G401.6 (cell line): ENCODE measurements around the gene ANKRD33B.
"Not testable (repeated sequence)": the region's sequence is repeated elsewhere in the genome, so short reads cannot be mapped to it uniquely, and the experiment has no call there.

Source experiments
- FAIRE-seq: peaks from 2 replicates; lab custom pipeline; 2012; peaks lifted over from hg19 to GRCh38; lab: Jason Lieb, UNC

ANKRD33B gene

DNA sequence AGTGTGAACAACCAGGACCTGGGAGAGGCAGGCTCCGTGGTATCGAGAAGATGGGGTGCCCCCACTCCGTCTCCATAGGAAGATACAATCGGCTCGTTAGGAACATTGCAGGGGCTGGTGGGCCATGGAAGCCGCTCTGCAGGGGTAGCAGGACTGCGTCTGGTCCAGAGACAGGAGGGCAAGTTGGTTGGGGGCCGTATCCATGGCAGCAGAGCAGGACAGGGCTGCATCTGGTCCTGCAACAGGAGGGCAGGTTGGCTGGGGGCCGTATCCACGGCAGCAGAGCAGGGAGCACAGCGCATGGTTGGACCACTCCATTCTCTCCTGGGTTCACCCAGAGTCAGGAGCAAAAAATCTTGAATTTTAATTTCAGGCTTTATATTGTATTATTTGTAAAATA, 98.2 kb downstream of the ANKRD33B start:
- FAIRE-seq, result no peak

DNA sequence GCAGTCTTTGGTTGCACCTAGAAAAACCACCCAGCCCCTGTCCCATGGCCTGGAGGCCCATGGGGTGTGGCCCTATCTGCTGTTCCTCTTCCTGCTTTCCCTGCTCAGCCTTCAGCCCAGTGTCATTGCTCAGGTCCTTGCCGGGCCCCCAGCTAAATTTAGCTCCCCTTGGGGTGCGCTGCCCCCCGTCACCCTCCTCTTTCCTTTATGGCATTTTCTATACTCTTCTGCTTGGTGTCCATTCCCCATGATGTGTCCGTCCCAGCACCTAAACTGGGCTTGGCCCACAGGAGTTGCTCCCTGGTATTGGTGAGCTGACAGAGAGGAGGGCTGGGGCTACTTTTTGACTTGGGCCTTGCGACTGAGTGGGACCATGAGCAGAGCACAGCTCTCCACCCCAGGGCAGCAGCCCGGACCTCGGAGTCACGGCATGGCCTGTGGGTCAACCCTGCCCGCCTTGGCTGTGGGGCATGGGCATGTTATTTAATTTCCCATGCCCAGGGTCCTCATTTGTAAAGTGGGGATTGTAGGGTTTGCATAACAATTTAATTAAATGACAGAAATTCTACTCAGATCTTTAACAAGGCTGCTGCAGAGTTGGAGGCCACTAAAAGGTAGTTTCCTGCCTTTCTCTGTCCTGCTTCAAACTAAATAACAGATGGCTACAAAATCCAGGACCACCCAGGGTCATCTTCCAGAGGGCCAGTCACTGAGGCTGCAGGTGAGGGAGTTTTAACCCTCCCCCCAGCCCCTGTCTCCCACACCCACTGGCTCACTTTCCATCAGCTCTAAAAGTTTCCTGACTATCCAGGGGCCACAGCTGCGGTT, 99.0 kb downstream of the ANKRD33B start:
- FAIRE-seq, result no peak

DNA sequence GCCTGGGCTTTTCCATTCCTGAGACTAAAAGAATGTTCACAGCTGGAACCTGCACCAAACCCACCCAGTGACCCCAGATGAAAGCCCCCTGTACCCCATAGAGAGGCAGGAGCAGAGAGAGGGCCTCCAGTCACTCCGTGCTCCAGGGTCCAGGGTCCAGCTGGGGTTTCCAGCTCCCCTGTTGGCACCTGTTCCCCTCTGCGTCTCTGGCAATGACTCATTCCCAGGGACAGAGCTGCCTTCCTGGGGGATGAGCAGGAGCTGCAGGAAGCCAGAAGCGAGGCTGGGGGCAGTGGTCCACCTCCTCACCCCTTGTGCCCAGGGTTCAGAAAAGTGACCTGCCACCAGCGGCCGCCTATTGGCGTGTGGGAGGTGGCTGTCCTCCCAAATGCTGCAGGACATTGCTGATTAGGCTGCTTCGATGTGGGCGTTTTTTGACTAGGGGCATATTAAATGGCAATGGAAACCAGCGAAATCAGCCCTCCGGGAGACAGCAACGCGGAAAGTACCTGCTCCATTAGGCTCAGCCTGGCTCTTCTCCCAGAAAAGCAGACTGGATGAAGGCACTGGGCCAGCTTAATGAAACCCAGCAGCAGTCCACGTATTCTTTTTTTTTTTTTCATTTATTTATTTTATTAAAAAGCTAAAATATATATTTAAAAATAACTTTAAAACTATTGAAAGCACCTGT, 99.8 kb downstream of the ANKRD33B start:
- no peak for FAIRE-seq

DNA sequence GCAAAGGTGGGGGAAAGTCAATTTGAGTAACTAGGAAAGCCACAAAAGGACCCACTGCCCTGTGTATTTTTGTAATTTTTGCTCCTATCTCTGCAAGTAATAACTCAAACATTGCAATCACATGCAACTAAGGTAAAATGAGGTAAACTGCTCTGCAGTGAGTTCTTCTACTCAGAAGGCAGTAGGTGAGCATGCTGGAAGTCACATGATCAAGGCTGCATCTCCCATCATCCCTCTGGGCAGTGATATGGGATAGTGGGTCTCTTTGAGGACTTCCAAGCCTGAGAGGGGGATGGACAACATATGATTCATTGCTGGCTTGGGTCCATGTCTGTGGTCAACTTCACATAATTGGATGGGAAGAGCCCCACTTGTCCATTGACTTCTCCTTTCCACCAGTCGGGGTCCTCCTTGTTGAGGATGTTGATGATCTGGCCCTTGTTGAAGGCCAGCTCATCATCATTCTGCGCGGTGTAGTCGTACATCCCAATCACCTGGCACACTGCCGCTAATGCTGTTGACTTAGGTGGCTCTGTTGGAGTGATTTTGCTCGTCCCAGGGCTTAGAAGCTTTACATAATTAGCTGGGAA, 100.4 kb downstream of the ANKRD33B start:
- FAIRE-seq, result not testable (repeated sequence)

DNA sequence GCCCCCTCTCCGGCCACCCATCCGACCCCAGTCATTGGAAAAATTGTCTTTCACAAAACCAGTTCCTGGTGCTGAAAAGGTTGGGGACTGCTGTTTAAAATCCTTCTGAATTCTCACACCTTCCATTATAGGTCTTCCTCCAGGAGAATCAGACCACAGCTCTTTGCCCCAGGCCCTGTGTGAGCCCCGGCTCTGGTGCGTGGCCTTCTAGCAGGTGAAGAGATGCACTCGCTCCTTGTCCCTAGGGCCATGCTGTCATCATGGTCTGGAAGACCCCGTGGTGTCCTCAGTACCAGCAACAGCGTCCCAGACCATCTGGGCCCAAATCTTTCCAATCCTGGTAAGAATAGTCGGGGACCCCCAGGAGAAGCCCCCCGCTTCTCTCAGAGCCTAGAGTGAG, 101.9 kb downstream of the ANKRD33B start:
- no peak for FAIRE-seq

DNA sequence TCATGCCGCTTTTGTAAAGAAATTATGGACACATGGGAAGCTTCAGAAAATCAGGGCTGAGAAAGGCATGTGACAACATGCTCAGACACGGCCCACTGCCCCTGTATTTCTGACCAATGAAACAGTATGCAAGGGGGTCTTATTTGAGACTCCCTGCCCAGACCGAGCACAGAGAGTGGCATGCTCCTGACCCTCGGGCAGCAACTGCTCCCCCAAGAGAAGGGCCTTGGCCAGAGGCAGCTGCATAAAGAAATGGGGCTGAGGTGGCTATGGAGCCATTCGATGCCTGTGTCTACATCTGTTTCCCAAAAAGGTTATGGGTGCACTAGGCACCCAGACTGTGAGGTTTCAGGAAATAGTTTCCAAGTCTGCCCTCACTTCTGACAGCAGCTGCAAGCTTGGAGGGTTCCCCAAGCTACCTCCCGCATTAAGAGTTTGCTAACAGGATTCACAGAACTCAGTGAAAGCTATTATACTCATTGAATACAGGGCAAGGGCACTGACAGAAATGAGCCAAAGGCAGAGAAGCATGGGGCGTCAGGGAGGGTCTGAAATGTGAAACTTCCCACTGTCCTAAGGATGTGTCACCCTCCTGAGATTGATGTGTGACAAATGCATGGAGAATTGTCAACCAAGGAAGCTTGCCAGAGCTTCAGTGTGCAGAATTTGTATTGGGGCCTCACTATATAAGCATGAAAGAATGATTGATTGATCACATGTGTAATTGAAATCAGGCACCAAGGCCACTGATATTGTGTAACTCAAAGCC, 102.8 kb downstream of the ANKRD33B start:
- FAIRE-seq, result no peak

DNA sequence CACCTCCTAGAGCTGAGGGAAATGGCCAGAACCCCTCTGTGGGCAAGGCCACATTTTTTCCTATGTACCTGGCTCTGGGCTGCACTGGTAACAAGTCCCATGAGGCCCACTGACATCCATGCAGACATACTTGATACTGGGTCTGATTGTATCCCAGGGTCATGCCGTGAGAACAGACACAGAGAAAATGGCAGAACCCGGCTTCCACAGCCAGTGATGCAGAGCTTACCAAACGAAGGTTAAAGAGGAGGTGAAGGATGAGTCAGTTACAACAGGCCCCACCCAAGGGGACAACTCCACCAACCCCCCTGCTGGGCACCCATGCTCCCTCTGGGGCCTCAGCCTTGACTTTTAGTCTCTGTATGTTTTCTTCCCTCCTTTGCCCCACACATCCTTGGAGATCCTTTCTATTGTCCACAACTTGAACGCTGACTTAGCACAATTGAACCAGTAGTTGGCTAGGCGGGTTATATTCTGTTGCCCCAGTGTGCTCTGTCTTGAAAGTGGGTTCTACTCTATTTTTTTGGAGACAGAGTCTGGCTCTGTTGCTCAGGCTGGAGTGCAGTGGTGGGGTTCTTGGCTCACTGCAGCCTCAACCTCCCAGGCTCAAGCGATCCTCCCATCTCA, 103.7 kb downstream of the ANKRD33B start:
- FAIRE-seq, result no peak

DNA sequence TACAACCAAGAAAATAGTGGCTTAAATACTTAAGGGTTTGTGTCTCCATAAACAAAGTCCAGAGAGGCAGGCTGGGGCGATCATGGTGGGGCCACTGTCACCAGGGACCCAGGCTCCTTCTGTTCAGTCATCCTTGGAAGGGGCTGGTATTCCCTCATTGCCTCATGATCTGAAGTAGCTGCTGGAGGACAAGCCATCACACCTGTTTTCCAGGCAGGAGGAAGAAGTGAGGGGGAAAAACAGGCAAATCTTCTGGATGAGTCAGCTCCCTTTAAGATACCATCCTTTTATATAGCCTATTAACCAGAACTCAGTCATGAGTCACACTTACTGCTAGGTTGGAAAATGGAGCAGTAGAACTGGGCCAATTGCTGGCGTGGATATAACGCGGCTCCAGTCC, 104.8 kb downstream of the ANKRD33B start:
- FAIRE-seq, result no peak

DNA sequence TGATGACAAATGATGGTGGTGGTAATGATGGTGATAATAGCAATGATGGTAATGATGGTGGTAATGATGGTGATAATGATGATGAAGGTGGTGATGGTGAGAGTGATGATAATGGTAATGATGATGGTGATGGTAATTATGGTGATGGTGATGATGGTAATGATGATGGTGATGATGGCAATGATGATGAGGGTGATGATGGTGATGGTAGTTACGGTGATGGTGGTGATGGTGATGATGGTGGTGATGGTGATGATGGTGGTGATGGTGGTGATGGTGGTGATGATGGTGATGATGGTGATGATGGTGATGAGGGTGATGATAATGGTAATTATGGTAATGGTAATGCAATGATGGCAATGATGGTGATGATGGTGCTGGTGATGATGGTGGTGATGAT, 106.1 kb downstream of the ANKRD33B start:
- no peak for FAIRE-seq

DNA sequence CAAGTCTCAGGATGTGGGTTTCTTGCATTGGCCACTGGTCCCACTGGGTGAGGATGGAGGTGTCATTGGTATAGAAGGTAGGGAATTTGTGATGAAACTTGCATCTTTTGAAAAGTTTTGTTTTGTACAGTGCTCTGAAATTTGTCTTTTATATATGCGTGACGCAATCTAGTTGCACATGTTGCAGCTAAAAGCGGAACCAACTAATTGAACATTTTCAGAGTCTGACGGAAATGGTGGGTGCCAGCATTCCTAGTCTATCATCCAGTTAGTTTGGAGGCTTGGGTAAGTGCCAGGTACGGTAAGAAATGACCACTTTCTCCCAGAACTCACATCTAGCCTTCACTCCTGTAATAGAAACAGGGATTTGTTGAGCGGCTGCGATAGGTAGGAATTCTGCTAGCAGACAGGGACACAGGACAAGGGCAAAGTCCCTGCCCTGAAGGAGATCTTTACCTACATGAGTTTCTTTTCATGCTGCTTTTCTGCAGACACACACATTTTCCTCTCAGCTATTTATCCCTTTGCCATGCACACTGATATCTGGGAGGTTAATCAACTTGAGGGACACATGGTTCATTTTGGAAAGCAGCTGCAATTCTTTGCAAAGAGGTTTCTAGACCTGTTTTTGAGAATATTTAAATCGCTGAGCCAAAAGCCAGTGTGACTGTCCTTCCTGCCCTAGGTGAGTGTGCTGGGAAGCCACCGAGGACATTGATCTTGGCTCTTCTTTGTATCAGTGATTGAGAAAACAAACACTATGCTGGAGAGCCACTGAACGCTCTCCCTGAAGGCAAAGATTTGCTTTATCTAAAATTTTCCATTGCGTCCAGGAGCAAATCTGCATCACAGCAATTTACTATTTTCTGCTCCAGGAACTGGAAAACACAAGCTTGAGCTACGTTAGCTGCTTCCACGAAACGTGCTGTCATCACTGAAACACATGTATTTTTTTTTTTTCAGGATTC, 107.5 kb downstream of the ANKRD33B start:
- FAIRE-seq, result no peak

DNA sequence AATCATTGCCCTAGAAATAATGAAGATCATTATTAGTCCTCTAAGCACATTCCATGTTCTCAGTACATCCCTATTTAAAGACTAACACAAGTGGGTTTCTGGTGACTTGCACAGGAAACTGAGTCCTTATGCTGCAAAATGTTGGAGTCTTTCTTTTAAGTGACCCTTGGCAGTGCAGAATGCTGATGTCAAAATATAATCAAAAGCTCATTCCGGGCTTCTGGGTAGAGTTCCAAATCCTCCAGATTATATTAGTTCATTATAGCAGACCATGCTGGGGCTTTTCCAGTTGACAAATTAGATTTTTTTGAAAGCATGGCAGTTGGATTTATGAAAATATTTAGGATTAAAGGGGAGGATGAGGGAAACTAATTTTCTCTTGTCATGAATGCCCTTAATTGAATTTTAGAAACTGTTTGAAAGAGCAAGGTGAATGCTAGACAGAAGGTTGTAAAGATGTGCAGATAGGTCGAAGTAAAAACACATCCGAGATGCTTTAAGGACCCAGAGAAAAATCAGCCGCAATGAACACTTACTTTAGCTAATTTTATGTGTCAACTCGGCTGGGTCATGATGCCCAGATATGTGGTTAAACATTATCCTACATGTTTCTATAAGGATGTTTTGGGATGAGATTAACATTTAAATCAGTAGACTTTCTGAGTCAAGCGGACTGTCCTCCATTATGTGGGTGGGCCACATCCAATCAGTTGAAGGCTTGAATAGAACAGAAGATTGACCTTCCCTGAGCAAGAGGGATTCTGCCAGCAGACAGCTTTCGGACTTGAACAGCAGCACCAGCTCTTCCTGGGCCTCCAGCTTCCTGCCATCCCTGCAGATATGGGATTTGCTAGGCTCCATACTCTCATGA, 108.5 kb downstream of the ANKRD33B start:
- no peak for FAIRE-seq

DNA sequence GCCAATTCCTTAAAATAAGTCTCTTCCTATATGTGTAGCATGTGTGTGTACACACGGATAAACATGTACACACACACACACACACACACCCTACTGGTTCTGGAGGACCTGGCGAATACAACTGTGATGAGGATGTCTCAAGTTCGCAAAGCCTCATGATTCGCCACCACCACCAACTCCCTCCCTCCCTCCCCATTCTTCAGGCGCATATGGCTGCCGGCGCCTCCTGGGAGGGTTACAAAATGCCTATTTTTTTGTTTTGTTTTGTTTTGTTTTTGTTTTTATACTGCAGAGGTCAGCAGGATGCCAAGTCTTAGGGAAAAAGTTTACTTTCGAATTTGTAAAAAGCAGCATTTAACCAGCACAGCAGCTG, 109.1 kb downstream of the ANKRD33B start:
- no peak for FAIRE-seq

DNA sequence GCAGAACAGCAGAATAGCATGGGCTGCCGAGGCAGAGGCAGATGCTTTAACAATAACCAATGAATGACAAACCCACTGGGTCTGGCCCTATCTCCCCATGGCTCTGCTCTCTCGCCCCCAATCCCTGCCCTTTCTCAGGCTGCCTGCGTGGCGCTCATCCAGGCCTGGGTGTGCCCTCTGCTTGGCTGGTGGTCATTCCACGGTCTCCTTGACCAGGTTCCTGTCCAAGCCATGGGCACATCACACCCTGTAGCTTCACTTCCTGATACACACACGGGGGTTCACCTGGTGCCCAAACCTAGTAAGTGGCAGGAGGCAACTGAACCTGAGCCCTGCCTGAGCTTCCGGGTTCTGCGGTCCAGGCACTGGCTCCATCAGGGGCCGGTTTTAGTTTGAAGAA, 109.5 kb downstream of the ANKRD33B start:
- FAIRE-seq, result no peak

DNA sequence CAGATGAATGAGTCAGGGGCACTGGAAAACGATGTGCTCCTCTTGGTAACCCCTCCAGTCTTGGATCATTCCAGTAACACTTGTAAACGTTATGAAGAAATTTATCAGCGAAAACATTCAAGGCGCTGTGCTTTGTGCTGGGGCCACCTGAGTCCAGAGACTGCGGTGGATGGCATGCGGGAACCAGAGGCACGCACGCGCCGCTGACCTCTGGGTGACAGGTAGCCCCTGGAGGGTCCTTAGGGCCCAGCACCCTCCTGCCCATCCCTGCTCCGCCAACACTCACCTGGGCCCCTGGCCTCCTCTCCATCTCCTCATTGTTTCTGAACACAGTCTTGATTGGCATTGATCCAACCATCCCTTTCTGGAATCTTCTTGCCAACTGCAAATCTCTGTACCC, 110.2 kb downstream of the ANKRD33B start:
- no peak for FAIRE-seq

DNA sequence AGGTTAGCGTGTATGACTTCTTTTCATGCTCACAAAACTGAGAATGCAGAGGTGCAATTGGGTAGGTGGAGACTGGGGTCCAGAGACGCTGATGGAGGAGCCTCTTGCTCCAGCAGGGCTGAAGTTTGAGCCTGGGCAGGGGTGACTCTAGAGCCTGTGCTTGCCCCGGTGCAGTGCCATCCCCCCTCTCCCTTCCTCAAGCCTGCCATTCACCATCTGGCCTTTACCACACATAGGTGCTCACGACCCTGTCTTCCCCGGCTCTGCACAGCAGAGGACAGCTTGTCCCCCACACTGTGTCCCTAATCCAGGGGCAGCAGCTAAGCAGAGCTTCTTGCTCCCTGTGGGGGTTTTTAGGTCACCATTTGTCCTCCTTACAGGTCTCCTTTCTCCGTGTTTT, 110.7 kb downstream of the ANKRD33B start:
- no peak for FAIRE-seq

DNA sequence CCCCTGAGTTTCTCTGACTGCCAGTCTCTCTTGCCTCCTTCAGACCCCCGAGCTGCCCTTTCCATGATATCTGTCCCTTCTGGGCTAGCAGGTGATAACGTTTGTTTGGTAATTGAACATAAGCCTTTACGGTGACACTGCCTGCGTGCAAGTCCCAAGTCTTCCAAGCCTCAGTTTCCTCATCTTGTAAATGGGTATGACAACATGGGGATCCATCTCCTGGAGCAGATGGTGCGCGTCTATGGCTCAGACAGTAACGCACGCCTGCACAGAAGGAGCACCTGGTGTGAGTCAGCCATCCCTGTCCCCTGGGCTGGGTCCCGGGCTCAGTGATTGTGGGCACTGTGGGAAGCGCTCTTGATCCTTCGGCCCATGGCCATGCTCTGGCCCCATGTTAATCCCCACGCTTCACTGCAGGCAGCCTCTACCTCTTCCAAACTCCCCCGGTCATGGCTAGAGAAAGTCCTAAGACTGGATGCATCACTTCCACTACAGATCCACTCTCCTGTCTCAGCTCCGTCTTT, 111.4 kb downstream of the ANKRD33B start:
- no peak for FAIRE-seq

DNA sequence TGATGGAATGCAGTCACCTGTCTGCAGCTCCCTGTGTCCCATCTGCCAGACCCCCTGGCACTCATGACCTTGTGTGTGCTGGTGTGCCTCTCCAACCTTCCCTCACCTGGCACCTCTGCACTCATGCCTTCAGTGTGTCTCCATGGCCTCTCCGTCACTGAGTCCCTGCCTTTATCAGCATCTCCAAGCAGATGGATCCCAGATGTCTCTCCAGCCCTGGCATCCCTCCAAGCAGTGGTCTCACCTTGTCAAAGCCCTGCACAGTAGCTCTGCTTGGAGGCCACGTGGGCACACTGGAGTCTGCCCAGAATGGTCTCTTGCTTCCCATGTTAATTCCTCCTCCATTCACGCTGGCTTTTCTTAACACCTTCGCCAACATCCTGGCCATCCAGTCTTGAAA, 112.4 kb downstream of the ANKRD33B start:
- FAIRE-seq, result no peak

DNA sequence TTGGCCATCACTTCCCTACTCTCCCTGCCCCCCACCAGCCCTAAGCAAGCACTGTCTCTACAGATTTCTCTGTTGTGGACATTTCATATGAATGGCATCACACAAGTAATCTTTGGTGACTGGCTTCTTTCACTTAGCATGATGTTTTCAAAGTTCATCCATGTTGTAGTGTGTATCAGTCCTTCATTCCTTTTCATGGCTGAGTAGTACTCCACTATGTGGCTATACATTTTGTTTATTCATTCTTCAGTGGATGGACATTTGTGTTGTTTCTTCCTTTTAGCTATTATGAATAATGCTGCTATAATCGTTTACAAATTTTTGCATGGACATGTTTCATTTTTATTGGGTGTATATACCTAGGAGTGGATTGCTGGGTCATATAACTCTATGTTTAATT, 113.1 kb downstream of the ANKRD33B start:
- no peak for FAIRE-seq

DNA sequence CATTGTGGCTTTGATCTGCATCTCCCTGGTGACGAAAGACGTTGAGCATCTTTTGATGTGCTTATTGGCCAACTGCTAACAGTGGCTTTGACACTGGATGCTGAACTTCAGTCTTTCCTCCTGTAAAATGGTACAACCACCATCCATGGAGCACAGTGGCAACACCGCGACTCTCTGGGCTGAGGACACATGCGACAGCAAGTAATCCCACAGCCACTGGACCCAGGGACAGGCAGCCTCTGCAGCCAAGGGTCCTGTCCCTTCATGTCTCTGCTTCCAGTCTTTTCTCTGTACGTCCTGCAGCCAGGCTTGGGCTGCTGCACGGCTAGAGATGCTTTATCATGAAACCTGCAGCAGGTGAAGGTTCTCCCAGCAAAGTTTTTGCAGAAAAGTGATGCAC, 113.7 kb downstream of the ANKRD33B start:
- no peak for FAIRE-seq

DNA sequence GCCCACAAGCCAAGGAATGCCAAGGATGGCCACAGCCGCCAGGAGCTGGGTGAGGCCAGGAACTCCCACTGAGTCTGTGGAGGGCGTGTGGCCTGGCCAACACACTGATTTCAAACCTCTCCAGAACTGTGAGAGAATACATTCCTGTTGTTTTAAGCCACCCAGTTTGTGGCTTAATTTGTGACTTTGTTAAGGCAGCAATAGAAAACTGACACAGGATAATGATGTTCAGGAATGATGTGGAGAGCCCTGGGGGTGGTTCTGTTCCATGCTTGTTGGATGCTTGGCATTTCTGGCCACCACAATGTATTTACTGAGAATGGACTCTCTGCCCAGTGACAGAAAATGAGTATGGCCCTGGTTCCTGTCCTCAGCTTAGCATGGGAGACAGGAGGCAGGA, 114.4 kb downstream of the ANKRD33B start:
- no peak for FAIRE-seq
